ENCODE results near the gene SEPTIN12. TPM values are rescaled to one million over a fixed set of nuclear protein-coding genes. Genes with fewer than 3 reads are reported as not detected.

SEPTIN12 gene
- total and polyA plus RNA-seq, 2 of the 8 experiments (the other 6 are each of a cell fraction or from before 2014, with no cell fraction given): 0.24 TPM; not detected in 1

- Histone ChIP-seq H3K36me3 (ENCODE audit: control insufficient read depth in 2 of 4, insufficient read depth in 4 of 4, low read length in 3 of 4) (peaks cover 3 to 26% (median 10%) of the 10 kb centered on the region in 4 experiments), H3K9ac (replicated peaks in 1 of 4; ENCODE audit: extremely low read depth in 1 of 4, low read depth in 3 of 4, low read length in 3 of 4) (no peak overlapping the region), H4K8ac (ENCODE audit: extremely low read depth, insufficient read depth, low read length) (no peak overlapping the region; the same call in 1 of the 2 replicates), H3K4me3 (ENCODE audit: extremely low read depth in 1 of 4, insufficient read depth in 2 of 4, low read depth in 3 of 4, low read length in 4 of 4) (no peak overlapping the region), H3K4ac (replicated peaks; ENCODE audit: insufficient read length, low read depth, low read length) (no peak overlapping the region), H3K18ac (ENCODE audit: extremely low read depth, low read length) (no peak overlapping the region), H3K9me3 (ENCODE audit: insufficient read depth in 2 of 2, low read depth in 1 of 2, low read length in 1 of 2) (no peaks in the 10 kb centered on the region), H4K5ac (ENCODE audit: insufficient read length, low read depth, low read length) (no peak overlapping the region), H3K56ac (replicated peaks; ENCODE audit: insufficient read length, low read depth, low read length) (no peak overlapping the region), H3K4me2 (ENCODE audit: insufficient read depth in 1 of 2, low read depth in 2 of 2, low read length in 2 of 2) (no peak overlapping the region; a peak in 1 of 4 replicates), H3K79me1 (ENCODE audit: low read depth, low read length) (no peaks in the 10 kb centered on the region), H3K14ac (ENCODE audit: insufficient read length) (no peak overlapping the region), H3K4me1 (replicated peaks in 1 of 4; ENCODE audit: control insufficient read depth in 3 of 4, insufficient read depth in 4 of 4, low read length in 3 of 4) (peaks cover 0 to 14% (median 8%) of the 10 kb centered on the region in 4 experiments; a peak in 4 of 7 replicates), H2BK15ac (ENCODE audit: low read length) (no peak overlapping the region), H2BK120ac (replicated peaks; ENCODE audit: low read depth, low read length) (no peak overlapping the region), H2BK5ac (ENCODE audit: low read depth, low read length) (no peak overlapping the region), H2AK5ac (ENCODE audit: low read depth, low read length) (no peak overlapping the region), H2AFZ (ENCODE audit: low read length) (no peak overlapping the region), H2BK12ac (ENCODE audit: low read depth, low read length) (no peak overlapping the region), H3K27me3 (replicated peaks in 1 of 4; ENCODE audit: control insufficient read depth in 3 of 4, extremely low read depth in 1 of 4, insufficient read depth in 3 of 4, low read length in 3 of 4) (no peaks in the 10 kb centered on the region), H3K23ac (ENCODE audit: insufficient read length) (no peak overlapping the region), H4K20me1 (replicated peaks in 1 of 2; ENCODE audit: control insufficient read depth in 1 of 2, insufficient read depth in 2 of 2, low read length in 2 of 2) (peaks cover 0 to 7% of the 10 kb centered on the region in 2 experiments), H4K91ac (replicated peaks; ENCODE audit: insufficient read length, low read length) (no peak overlapping the region), H2BK20ac (ENCODE audit: low read length) (no peak overlapping the region), H3K23me2 (ENCODE audit: low read depth, low read length) (peaks cover 8% of the 10 kb centered on the region; the same call in 1 of the 2 replicates), H3K79me2 (ENCODE audit: control insufficient read depth in 1 of 2, insufficient read depth in 2 of 2, low read length in 2 of 2) (no peaks in the 10 kb centered on the region), H3K27ac (ENCODE audit: low read depth, low read length) (no peak overlapping the region)
- FAIRE-seq (no peak), DNase-seq (ENCODE audit: low read depth in 1 of 2, low spot score in 2 of 2) (no peak)
- POLR2A ChIA-PET (ENCODE audit: partially characterized antibody): interaction anchor here (1.0 to 2.9 kb wide), 6 partner anchors 11 to 113 kb away, joined by 3 to 21 read pairs (median 4); partner anchors contain the start of genes ANKS3 and DNAAF8
- WGBS, 2 experiments (ENCODE audit: extremely low coverage in 1 of 2, insufficient coverage in 1 of 2, insufficient read length in 1 of 2, insufficient replicate concordance in 2 of 2, low coverage in 1 of 2, low lambda C conversion rate in 2 of 2, missing lambda C conversion rate in 1 of 2): 89% methylated on average over 26 of the region's 26 CpGs; no CpG with 5 or more reads in 1 of the 2 experiments
- CTCF ChIA-PET (ENCODE audit: partially characterized antibody): interaction anchor here (0.6 to 1.2 kb wide), 4 partner anchors 11 to 94 kb away, joined by 3 to 4 read pairs (median 3); no protein-coding TSS in a partner anchor
- TF ChIP-seq MAFK (IDR thresholded peaks at IDR 0.05; ENCODE audit: low read depth, low read length) (no peak), TAF7 (optimal IDR thresholded peaks at IDR 0.05; ENCODE audit: borderline replicate concordance, low read depth, low read length) (no peak), HDAC2 (IDR thresholded peaks at IDR 0.05; ENCODE audit: borderline replicate concordance in 1 of 2, low read depth in 2 of 2, low read length in 2 of 2) (no peak), BRCA1 (IDR thresholded peaks at IDR 0.05; ENCODE audit: low read depth, low read length) (no peak), HDAC6 (IDR thresholded peaks at IDR 0.05; ENCODE audit: low read depth, low read length) (no peak), JUND (IDR thresholded peaks at IDR 0.05; ENCODE audit: low read length) (no peak), CHD2 (IDR thresholded peaks at IDR 0.05; ENCODE audit: low read length) (no peak), CTCF (IDR thresholded peaks at IDR 0.05; ENCODE audit: control extremely low read depth in 1 of 3, insufficient read depth in 1 of 3, low read depth in 1 of 3, low read length in 3 of 3) (no peak)
Observed at GRCh38 chr16:4803898-4804762, 16.0 kb upstream of the SEPTIN12 start.

Data from H1 (cell line).